Fibroblast of the aortic adventitia (primary cell): ENCODE results near the gene RFC1. TPM values are rescaled to one million over a fixed set of nuclear protein-coding genes. Genes with fewer than 3 reads are reported as not detected.
"Not testable (repeated sequence)": the region's sequence is repeated elsewhere in the genome, so short reads cannot be mapped to it uniquely, and the experiment has no call there.

Experiments
- DNase-seq: peaks from one replicate; pipeline ENCODE4 v3.0.0-alpha.2; 2010; ENCODE audit warnings: low read depth
- H3K4me3 ChIP-seq: 2 replicates; pipeline ENCODE4 v1.5.1; 2011; ENCODE audit warnings: low read depth, mild to moderate bottlenecking, control low read depth, low read length, moderate library complexity
- CTCF ChIP-seq: IDR thresholded peaks from 2 replicates; pipeline ENCODE4 v1.5.1; 2011; ENCODE audit warnings: mild to moderate bottlenecking, low read length, control low read depth, inconsistent platforms; ENCODE audit not compliant: insufficient read depth
- total RNA-seq: library from RNA; depleted of rRNA; stranded (reverse); fragments of >200 nt; gene quantifications from 2 replicates; pipeline ENCODE4 v1.2.3, GENCODE V29; 2012; ENCODE audit warnings: low replicate concordance

The RFC1 gene
- total RNA-seq, 1 donor = 78.5 TPM

GRCh38 chr4:39278476-39278875 lies 87.7 kb downstream of the RFC1 start:
- no peak overlapping the region for H3K4me3 ChIP-seq
- TF ChIP-seq CTCF = no peak
- DNase-seq = no peak

- H3K4me3 ChIP-seq, DNase-seq: not testable (repeated sequence)
These were observed 88.5 kb downstream of the RFC1 start for GRCh38 chr4:39277661-39278060.

GRCh38 chr4:39274503-39274902 lies 91.7 kb downstream of the RFC1 start:
- no peak for TF ChIP-seq CTCF
- H3K4me3 ChIP-seq = no peak overlapping the region
- no peak for DNase-seq

GRCh38 chr4:39263895-39264294 lies 102.3 kb downstream of the RFC1 start:
- H3K4me3 ChIP-seq = no peak overlapping the region
- no peak for DNase-seq

GRCh38 chr4:39259571-39260330 lies 106.4 kb downstream of the RFC1 start:
- no peak overlapping the region for H3K4me3 ChIP-seq
- DNase-seq = peak; percentile 32
- TF ChIP-seq CTCF = no peak

More at GRCh38 chr4:39263895-39264294, 102.3 kb downstream of the RFC1 start:
- TF ChIP-seq CTCF = no peak

GRCh38 chr4:39256436-39256835 lies 109.7 kb downstream of the RFC1 start:
- DNase-seq = peak; percentile 59
- no peak overlapping the region for H3K4me3 ChIP-seq
- TF ChIP-seq CTCF = no peak

GRCh38 chr4:39255871-39256270 lies 110.3 kb downstream of the RFC1 start:
- DNase-seq = peak; percentile 28
- H3K4me3 ChIP-seq = no peak overlapping the region
- no peak for TF ChIP-seq CTCF
